Adrenal gland (tissue), 5 donors: ENCODE data around the gene KCNMA1.

Experiments
- POLR2A ChIP-seq, 2 donors: fragments of 450-650 bp; IDR thresholded peaks; one replicate each; pipeline ENCODE4 v1.6.1; 2017; ENCODE audit warnings: antibody characterized with exemption in 2 of 2, mild to moderate bottlenecking in 2 of 2, moderate library complexity in 1 of 2
- TF ChIP-seq, protein P1 (sequence below), 6 experiments: fragments of 450-650 bp in 4 of 6; fragments of 200-600 bp in 2 of 6; sonication (generic) in 1 of 6; IDR thresholded peaks; 1 replicate in 5 of 6; 2 replicates in 1 of 6; pipeline versions ENCODE4 v1.5.1 to v1.8.0; 2016 to 2021; ENCODE audit warnings: antibody characterized with exemption in 6 of 6, mild to moderate bottlenecking in 2 of 6, moderate library complexity in 1 of 6
- donor health status: DM: no; HTN: no; CAD: no.

DNA sequence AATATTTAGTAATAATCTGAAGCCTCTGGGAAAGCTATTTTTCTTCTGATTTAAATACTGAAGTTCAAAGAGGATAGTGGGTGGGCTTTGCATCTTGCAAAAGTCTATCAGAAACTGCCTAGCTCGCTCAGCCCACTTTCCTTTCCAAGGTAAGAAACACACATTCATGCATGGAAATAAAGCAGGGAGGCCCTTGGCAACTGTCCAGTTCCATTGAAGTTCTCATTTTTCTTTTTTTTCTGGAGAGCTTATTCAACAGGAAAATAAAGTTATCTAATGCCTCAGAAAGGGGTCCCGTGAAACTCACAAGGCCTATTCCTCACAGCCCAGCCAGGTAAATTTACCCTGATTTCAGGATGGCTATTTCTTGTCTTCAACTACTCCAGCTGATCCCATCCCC lies 654.9 kb downstream of the KCNMA1 start:
- TF ChIP-seq, protein P1, sequence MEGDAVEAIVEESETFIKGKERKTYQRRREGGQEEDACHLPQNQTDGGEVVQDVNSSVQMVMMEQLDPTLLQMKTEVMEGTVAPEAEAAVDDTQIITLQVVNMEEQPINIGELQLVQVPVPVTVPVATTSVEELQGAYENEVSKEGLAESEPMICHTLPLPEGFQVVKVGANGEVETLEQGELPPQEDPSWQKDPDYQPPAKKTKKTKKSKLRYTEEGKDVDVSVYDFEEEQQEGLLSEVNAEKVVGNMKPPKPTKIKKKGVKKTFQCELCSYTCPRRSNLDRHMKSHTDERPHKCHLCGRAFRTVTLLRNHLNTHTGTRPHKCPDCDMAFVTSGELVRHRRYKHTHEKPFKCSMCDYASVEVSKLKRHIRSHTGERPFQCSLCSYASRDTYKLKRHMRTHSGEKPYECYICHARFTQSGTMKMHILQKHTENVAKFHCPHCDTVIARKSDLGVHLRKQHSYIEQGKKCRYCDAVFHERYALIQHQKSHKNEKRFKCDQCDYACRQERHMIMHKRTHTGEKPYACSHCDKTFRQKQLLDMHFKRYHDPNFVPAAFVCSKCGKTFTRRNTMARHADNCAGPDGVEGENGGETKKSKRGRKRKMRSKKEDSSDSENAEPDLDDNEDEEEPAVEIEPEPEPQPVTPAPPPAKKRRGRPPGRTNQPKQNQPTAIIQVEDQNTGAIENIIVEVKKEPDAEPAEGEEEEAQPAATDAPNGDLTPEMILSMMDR (IDR thresholded peaks at IDR 0.05) = no peak
- no peak for TF ChIP-seq POLR2A (IDR thresholded peaks at IDR 0.05)
